K562 (cell line): Measurements from ENCODE around the gene RIMOC1. TPM values are rescaled to one million over a fixed set of nuclear protein-coding genes. Genes with fewer than 3 reads are reported as not detected.

Source experiments
- ATAC-seq: fragments of 200-7000 bp; cut with Tn5 transposase; 3 replicates; pipeline ENCODE4 v1.9.1; 2020; ENCODE audit warnings: moderate library complexity
- BruUV-seq: library from RNA; stranded (reverse); fragments of 400-500 nt; replicated peaks from 2 replicates; lab custom pipeline; 2021; lab: Mats Ljungman, UMichigan
- CTCF ChIA-PET: fragments of 300-600 bp; formaldehyde crosslinking; extraction: SDS; loops from one replicate; lab custom pipeline; 2021; ENCODE audit warnings: low intra/inter-chr PET ratio; lab: Yijun Ruan, JAX
- POLR2A ChIA-PET: fragments of 300-600, 350-650 bp; sonication (Branson Sonifier 250); formaldehyde crosslinking; extraction: SDS; loops from one replicate; lab custom pipeline; 2021; ENCODE audit warnings: antibody characterized with exemption, inconsistent platforms; lab: Yijun Ruan, JAX
- DNase-seq, 4 experiments: peaks; one replicate each; pipeline versions ENCODE4 v3.0.0 to v3.0.0-alpha.2; 2011 to 2018; ENCODE audit warnings: low spot score in 3 of 4, mixed read lengths in 3 of 4; ENCODE audit errors: extremely low read depth in 1 of 4
- FAIRE-seq: peaks from 2 replicates; lab custom pipeline; 2011; peaks lifted over from hg19 to GRCh38; lab: Jason Lieb, UNC
- H2AFZ ChIP-seq: 2 replicates; pipeline ENCODE4 v1.6.0; 2011; ENCODE audit warnings: low read depth, low read length, control low read depth, inconsistent platforms
- H3K27ac ChIP-seq: fragments of 200-600 bp; 3 replicates; pipeline ENCODE4 v1.8.0; 2011; ENCODE audit warnings: low read depth, mild to moderate bottlenecking, control low read depth, inconsistent platforms, low read length, moderate library complexity, mixed read lengths; ENCODE audit errors: extremely low read depth
- H3K27me3 ChIP-seq, 2 experiments: fragments of 300-600 bp in 1 of 2; 2 replicates in 1 of 2; 3 replicates in 1 of 2; pipeline versions ENCODE4 v1.6.0 to v1.8.0; 2011; ENCODE audit warnings: inconsistent platforms in 2 of 2, low read length in 2 of 2, mild to moderate bottlenecking in 1 of 2, mixed read lengths in 1 of 2, moderate library complexity in 1 of 2; ENCODE audit not compliant: control insufficient read depth in 2 of 2, insufficient read depth in 2 of 2
- H3K36me3 ChIP-seq: fragments of 300-600 bp; 3 replicates; pipeline ENCODE4 v1.8.0; 2011; ENCODE audit warnings: mild to moderate bottlenecking, low read length, inconsistent platforms; ENCODE audit not compliant: control insufficient read depth, insufficient read depth
- H3K4me1 ChIP-seq, 2 experiments: fragments of 200-600 bp in 1 of 2; replicated peaks in 1 of 2; 2 replicates in 1 of 2; 3 replicates in 1 of 2; pipeline versions ENCODE4 v1.5.1 to v1.8.0; 2011; ENCODE audit warnings: inconsistent platforms in 2 of 2, low read length in 2 of 2, mild to moderate bottlenecking in 1 of 2, mixed read lengths in 1 of 2, moderate library complexity in 1 of 2; ENCODE audit not compliant: control insufficient read depth in 2 of 2, insufficient read depth in 2 of 2
- H3K4me2 ChIP-seq: 2 replicates; pipeline ENCODE4 v1.6.1; 2011; ENCODE audit warnings: low read length, control low read depth, inconsistent platforms, mixed read lengths; ENCODE audit not compliant: insufficient read depth
- H3K4me3 ChIP-seq: fragments of 200-600 bp; sonication (generic), shearing (Covaris generic); 2 replicates; pipeline ENCODE4 v1.5.1; 2016; ENCODE audit warnings: control low read depth, inconsistent platforms
- H3K79me2 ChIP-seq: fragments of 200-600 bp; 3 replicates; pipeline ENCODE4 v1.8.0; 2011; ENCODE audit warnings: low read length, inconsistent platforms; ENCODE audit not compliant: control insufficient read depth, insufficient read depth
- H3K9ac ChIP-seq, 2 experiments: 2 replicates each; pipeline versions ENCODE4 v1.6.0 to v1.6.1; 2011; ENCODE audit warnings: low read depth in 2 of 2, low read length in 2 of 2, control low read depth in 1 of 2, inconsistent platforms in 1 of 2, mild to moderate bottlenecking in 1 of 2, mixed read lengths in 1 of 2; ENCODE audit not compliant: insufficient read depth in 1 of 2
- H3K9me1 ChIP-seq: one replicate; pipeline ENCODE4 v1.6.0; 2011; ENCODE audit warnings: inconsistent platforms, mild to moderate bottlenecking, low read length, moderate library complexity; ENCODE audit not compliant: control insufficient read depth, insufficient read depth
- H3K9me3 ChIP-seq: replicated peaks from 2 replicates; pipeline ENCODE4 v1.5.1; 2011; ENCODE audit warnings: low read depth, low read length, inconsistent platforms; ENCODE audit not compliant: control insufficient read depth, insufficient read depth
- H4K20me1 ChIP-seq: replicated peaks from 2 replicates; pipeline ENCODE4 v1.6.1; 2011; ENCODE audit warnings: low read length, inconsistent platforms, mixed read lengths; ENCODE audit not compliant: control insufficient read depth, insufficient read depth
- FIP1L1 ChIP-seq: fragments of 200-400 bp; formaldehyde crosslinking; IDR thresholded peaks from 2 replicates; pipeline ENCODE4 v1.6.1; 2018; ENCODE audit warnings: mild to moderate bottlenecking, low read depth, low read length; ENCODE audit not compliant: poor library complexity, severe bottlenecking
- GABPB2 ChIP-seq: fragments of 250-450 bp; sonication (Bioruptor Pico); conservative IDR thresholded peaks from 2 replicates; pipeline ENCODE4 v1.5.1; 2021; ENCODE audit warnings: mild to moderate bottlenecking
- HDAC2 ChIP-seq: fragments of 450-650 bp; IDR thresholded peaks from 2 replicates; pipeline ENCODE4 v1.6.1; 2016; ENCODE audit warnings: mild to moderate bottlenecking
- HNRNPLL ChIP-seq: fragments of 200-400 bp; formaldehyde crosslinking; IDR thresholded peaks from 2 replicates; pipeline ENCODE4 v1.6.1; 2017; ENCODE audit warnings: low read length, low read depth, mild to moderate bottlenecking; ENCODE audit not compliant: poor library complexity, severe bottlenecking
- KDM2B ChIP-seq: fragments of 250-450 bp; sonication (Bioruptor Pico); IDR thresholded peaks from 2 replicates; pipeline ENCODE4 v1.8.0; 2021; ENCODE audit warnings: mild to moderate bottlenecking, moderate library complexity
- KLF1 ChIP-seq: fragments of 450-650 bp; IDR thresholded peaks from 2 replicates; pipeline ENCODE4 v1.6.1; 2016; ENCODE audit warnings: missing genetic modification characterization, missing compliant biosample characterization
- POLR2AphosphoS5 ChIP-seq: IDR thresholded peaks from 2 replicates; pipeline ENCODE4 v1.6.1; 2011; ENCODE audit warnings: mild to moderate bottlenecking, low read depth, low read length, moderate library complexity; ENCODE audit not compliant: control insufficient read depth, insufficient read depth
- POLR3G ChIP-seq: IDR thresholded peaks from 2 replicates; pipeline ENCODE4 v1.6.1; 2011; ENCODE audit not compliant: insufficient read length, insufficient replicate concordance; ENCODE audit errors: extremely low read depth
- SLC30A9 ChIP-seq: fragments of 250-450 bp; sonication (Bioruptor Pico); IDR thresholded peaks from 2 replicates; pipeline ENCODE4 v1.8.0; 2022; ENCODE audit warnings: mild to moderate bottlenecking, moderate library complexity
- SMARCA5 ChIP-seq: fragments of 450-650 bp; IDR thresholded peaks from 2 replicates; pipeline ENCODE4 v1.6.1; 2016
- SOX6 ChIP-seq: fragments of 450-650 bp; IDR thresholded peaks from 2 replicates; pipeline ENCODE4 v1.6.1; 2014; ENCODE audit warnings: mild to moderate bottlenecking
- STAT5B ChIP-seq: fragments of 250-450 bp; sonication (Bioruptor Pico); IDR thresholded peaks from 2 replicates; pipeline ENCODE4 v1.8.0; 2021; ENCODE audit warnings: mild to moderate bottlenecking, inconsistent platforms
- TAF15 ChIP-seq: fragments of 200-400 bp; formaldehyde crosslinking; IDR thresholded peaks from 2 replicates; pipeline ENCODE4 v1.6.1; 2017; ENCODE audit warnings: mild to moderate bottlenecking, low read depth, low read length, moderate library complexity
- TRIM28 ChIP-seq: fragments of 450-650 bp; IDR thresholded peaks from 2 replicates; pipeline ENCODE4 v1.6.1; 2017
- ZNF146 ChIP-seq: IDR thresholded peaks from one replicate; pipeline ENCODE4 v1.6.1; 2018; ENCODE audit warnings: missing compliant biosample characterization; ENCODE audit not compliant: unreplicated experiment
- ZNF699 ChIP-seq: fragments of 250-450 bp; sonication (Bioruptor Pico); IDR thresholded peaks from 2 replicates; pipeline ENCODE4 v1.8.0; 2021; ENCODE audit warnings: mild to moderate bottlenecking, moderate library complexity; ENCODE audit not compliant: insufficient replicate concordance
- WGBS: fragments of 100-300 bp; shearing (Covaris generic); methylation state at CpG from one replicate; pipeline ENCODE4 v1.1.6; 2016; ENCODE audit warnings: low coverage, mixed read lengths; ENCODE audit not compliant: insufficient coverage; ENCODE audit errors: missing lambda C conversion rate; 5-methylcytosine and 5-hydroxymethylcytosine counted together
- in situ Hi-C: fragments of 300-500 bp; cut with MboI; formaldehyde crosslinking; loops from 4 replicates; pipeline ENCODE4 v1.15.0; 2018; ENCODE audit warnings: inconsistent platforms, mixed read lengths
- intact Hi-C: fragments of 100-400 bp; cut with micrococcal nuclease; formaldehyde crosslinking; loops from 2 replicates; pipeline ENCODE4 v1.14.2; 2022
- polyA plus RNA-seq, 8 experiments: library from polyadenylated mRNA; depleted of rRNA in 4 of 8; stranded (reverse) in 5 of 8; unstranded in 3 of 8; fragments of >200 nt; fragmentation: Nextera tagmentation in 2 of 8; fragmentation: Illumina TruSeq in 1 of 8; extraction: Ambion mirVana in 2 of 8; extraction: Trizol in 1 of 8; gene quantifications; 2 replicates each; pipeline versions ENCODE4 v1.2.1 to v1.2.3, GENCODE V29; 2011 to 2014; ENCODE audit warnings: inconsistent platforms in 1 of 8, missing spikeins in 1 of 8
- total RNA-seq, 7 experiments: library from RNA; depleted of rRNA in 6 of 7; stranded (reverse); fragments of >200 nt in 6 of 7; fragmentation: Illumina TruSeq in 2 of 7; extraction: Trizol in 2 of 7; gene quantifications; 2 replicates each; pipeline versions ENCODE4 v1.2.1 to v1.2.3, GENCODE V29; 2011 to 2021; ENCODE audit warnings: low replicate concordance in 1 of 7
- TF ChIP-seq, protein P1 (sequence below): fragments of 250-450 bp; sonication (Bioruptor Pico); IDR thresholded peaks from 2 replicates; pipeline ENCODE4 v1.8.0; 2022; ENCODE audit warnings: moderate library complexity, mild to moderate bottlenecking, inconsistent platforms
- TF ChIP-seq, protein P2 (sequence below): sonication (generic); formaldehyde crosslinking; IDR thresholded peaks from 2 replicates; pipeline ENCODE4 v1.8.0; 2023; ENCODE audit warnings: missing genetic modification reagents, mild to moderate bottlenecking, borderline replicate concordance

Gene RIMOC1
- total and polyA plus RNA-seq, 9 of the 15 experiments (the other 6 are each of a cell fraction or from before 2014, with no cell fraction given): 11.6 to 63.1 (median 30.8) TPM

DNA sequence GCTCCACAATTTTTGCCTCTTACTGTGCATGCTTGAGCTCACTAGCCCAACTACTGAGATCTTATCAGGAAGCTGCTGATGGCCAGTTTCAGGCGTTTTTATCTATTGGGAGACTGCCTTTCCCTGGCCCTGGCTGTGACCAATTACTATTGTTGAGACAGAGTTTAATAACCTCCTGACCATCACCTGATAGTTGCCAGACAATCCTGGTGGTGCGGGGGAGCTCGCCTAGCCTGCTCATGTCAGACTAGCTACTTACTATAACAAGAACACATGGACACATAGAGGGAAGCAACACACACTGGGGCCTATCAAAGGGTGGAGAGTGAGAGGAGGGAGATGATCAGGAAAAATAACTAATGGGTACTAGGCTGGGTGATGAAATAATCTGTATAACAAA, 20.9 kb upstream of the RIMOC1 start:
- H3K4me1 ChIP-seq: peaks cover 4 to 20% of the 10 kb centered on the region in 2 experiments; a peak in 3 of 5 replicates
- FAIRE-seq: peak; percentile 85
- in situ Hi-C loops: no loop called here
- intact Hi-C loops: loop anchor here (2.0 kb wide), 1 partner anchor 22 kb away; the partner anchor contains the start of gene RIMOC1
- CTCF ChIA-PET: no interaction called here
- DNase-seq: peak in 2 of 4 experiments; percentile 33 to 87
- no peaks in the 10 kb centered on the region for H3K9me3 ChIP-seq
- no peaks in the 10 kb centered on the region for H3K79me2 ChIP-seq
- H3K9me1 ChIP-seq: no peaks in the 10 kb centered on the region
- no peaks in the 10 kb centered on the region for H3K36me3 ChIP-seq
- peak overlapping the region; percentile 71 for H2AFZ ChIP-seq
- no peaks in the 10 kb centered on the region for H3K27me3 ChIP-seq
- no TSS peak for BruUV-seq
- no peak overlapping the region for H3K4me3 ChIP-seq
- H3K4me2 ChIP-seq: peak overlapping the region; percentile 41
- POLR2A ChIA-PET: interaction anchor here (0.7 to 5.0 kb wide), 6 partner anchors 9 to 21 kb away, joined by 3 to 25 read pairs (median 6); partner anchors contain the start of gene RIMOC1
- ATAC-seq: peak; percentile 83
- no peaks in the 10 kb centered on the region for H4K20me1 ChIP-seq
- no peak overlapping the region for H3K9ac ChIP-seq
- 0% methylated on average over 3 of the region's 3 CpGs for WGBS
- peak overlapping the region; percentile 36; the same call in 2 of the 3 replicates for H3K27ac ChIP-seq
- TF ChIP-seq, protein P1, sequence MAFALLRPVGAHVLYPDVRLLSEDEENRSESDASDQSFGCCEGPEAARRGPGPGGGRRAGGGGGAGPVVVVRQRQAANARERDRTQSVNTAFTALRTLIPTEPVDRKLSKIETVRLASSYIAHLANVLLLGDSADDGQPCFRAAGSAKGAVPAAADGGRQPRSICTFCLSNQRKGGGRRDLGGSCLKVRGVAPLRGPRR (CRISPR knock-in tag): no peak
- TF ChIP-seq SLC30A9 (CRISPR knock-in tag) (no peak), TAF15 (no peak), SOX6 (peak; percentile 99), STAT5B (CRISPR knock-in tag) (no peak), SMARCA5 (no peak), GABPB2 (CRISPR knock-in tag) (no peak), HDAC2 (peak; percentile 52; the same call in 1 of the 2 replicates), POLR3G (no peak), ZNF146 (CRISPR knock-in tag) (no peak), FIP1L1 (no peak), HNRNPLL (no peak), ZNF699 (CRISPR knock-in tag) (no peak), POLR2AphosphoS5 (peak; percentile 66; the same call in 1 of the 2 replicates), KLF1 (tag) (no peak), TRIM28 (no peak), KDM2B (CRISPR knock-in tag) (no peak)
- TF ChIP-seq, protein P2, sequence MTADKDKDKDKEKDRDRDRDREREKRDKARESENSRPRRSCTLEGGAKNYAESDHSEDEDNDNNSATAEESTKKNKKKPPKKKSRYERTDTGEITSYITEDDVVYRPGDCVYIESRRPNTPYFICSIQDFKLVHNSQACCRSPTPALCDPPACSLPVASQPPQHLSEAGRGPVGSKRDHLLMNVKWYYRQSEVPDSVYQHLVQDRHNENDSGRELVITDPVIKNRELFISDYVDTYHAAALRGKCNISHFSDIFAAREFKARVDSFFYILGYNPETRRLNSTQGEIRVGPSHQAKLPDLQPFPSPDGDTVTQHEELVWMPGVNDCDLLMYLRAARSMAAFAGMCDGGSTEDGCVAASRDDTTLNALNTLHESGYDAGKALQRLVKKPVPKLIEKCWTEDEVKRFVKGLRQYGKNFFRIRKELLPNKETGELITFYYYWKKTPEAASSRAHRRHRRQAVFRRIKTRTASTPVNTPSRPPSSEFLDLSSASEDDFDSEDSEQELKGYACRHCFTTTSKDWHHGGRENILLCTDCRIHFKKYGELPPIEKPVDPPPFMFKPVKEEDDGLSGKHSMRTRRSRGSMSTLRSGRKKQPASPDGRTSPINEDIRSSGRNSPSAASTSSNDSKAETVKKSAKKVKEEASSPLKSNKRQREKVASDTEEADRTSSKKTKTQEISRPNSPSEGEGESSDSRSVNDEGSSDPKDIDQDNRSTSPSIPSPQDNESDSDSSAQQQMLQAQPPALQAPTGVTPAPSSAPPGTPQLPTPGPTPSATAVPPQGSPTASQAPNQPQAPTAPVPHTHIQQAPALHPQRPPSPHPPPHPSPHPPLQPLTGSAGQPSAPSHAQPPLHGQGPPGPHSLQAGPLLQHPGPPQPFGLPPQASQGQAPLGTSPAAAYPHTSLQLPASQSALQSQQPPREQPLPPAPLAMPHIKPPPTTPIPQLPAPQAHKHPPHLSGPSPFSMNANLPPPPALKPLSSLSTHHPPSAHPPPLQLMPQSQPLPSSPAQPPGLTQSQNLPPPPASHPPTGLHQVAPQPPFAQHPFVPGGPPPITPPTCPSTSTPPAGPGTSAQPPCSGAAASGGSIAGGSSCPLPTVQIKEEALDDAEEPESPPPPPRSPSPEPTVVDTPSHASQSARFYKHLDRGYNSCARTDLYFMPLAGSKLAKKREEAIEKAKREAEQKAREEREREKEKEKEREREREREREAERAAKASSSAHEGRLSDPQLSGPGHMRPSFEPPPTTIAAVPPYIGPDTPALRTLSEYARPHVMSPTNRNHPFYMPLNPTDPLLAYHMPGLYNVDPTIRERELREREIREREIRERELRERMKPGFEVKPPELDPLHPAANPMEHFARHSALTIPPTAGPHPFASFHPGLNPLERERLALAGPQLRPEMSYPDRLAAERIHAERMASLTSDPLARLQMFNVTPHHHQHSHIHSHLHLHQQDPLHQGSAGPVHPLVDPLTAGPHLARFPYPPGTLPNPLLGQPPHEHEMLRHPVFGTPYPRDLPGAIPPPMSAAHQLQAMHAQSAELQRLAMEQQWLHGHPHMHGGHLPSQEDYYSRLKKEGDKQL: no peak
